ENCODE results near the gene GPLD1.

GPLD1 gene

GRCh38 chr6:24378473-24379097, 110.8 kb downstream of the GPLD1 start:
- no peak for DNase-seq
